Spleen (tissue), 7 donors: ENCODE data around the gene METRNL.
"Not testable (repeated sequence)": the region's sequence is repeated elsewhere in the genome, so short reads cannot be mapped to it uniquely, and the experiment has no call there.

ENCODE experiments used
- CTCF ChIP-seq, 11 experiments: fragments of 200-600 bp in 7 of 11; fragments of 450-650 bp in 4 of 11; sonication (generic) in 4 of 11; IDR thresholded peaks in 8 of 11; conservative IDR thresholded peaks in 3 of 11; 1 replicate in 7 of 11; 2 replicates in 4 of 11; pipeline versions ENCODE4 v1.4.0 to v1.8.0; 2016 to 2021; ENCODE audit warnings: antibody characterized with exemption in 11 of 11, inconsistent platforms in 4 of 11, mild to moderate bottlenecking in 1 of 11
- POLR2A ChIP-seq, 3 donors: fragments of 450-650 bp; IDR thresholded peaks; one replicate each; pipeline ENCODE4 v1.5.1; 2017; ENCODE audit warnings: antibody characterized with exemption in 3 of 3, mild to moderate bottlenecking in 1 of 3
- POLR2AphosphoS5 ChIP-seq, 3 donors: sonication (generic); formaldehyde crosslinking; IDR thresholded peaks; one replicate each; pipeline ENCODE4 v1.5.1; 2017; ENCODE audit warnings: antibody characterized with exemption in 3 of 3
- donor health status: DM: no; HTN: no; CAD: no; lungs with moderate emphysema.
- donor health status: DM: no; HTN: no; CAD: no.
- donor health status: DM: no; HTN: no; CAD: no.

DNA sequence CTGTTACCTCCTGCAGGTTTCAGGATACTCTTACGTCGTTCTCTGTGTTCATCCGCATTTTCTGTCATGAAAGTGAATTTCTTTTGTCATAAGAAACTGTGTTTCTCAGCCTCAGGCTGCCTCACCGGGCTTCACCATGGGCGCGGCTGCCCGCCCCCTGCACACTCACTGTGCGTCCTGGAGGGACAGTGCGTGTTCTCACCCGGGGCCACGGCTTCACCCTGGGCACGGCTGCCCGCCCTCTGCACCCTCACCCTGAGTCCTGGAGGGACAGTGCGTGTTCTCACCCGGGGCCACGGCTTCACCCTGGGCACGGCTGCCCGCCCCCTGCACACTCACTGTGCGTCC, 12.9 kb upstream of the METRNL start:
- not testable (repeated sequence) for TF ChIP-seq CTCF (IDR thresholded peaks at IDR 0.05 in 8 of 11, conservative IDR thresholded peaks at IDR 0.05 in 3 of 11); POLR2AphosphoS5 (IDR thresholded peaks at IDR 0.05); POLR2A (IDR thresholded peaks at IDR 0.05)
